Caki2 (cell line): ENCODE data around the gene MTG2. TPM values are rescaled to one million over a fixed set of nuclear protein-coding genes. Genes with fewer than 3 reads are reported as not detected.
A peak's percentile ranks its signal among the peaks of the same experiment; 100 is the strongest.

Experiments used
- DNase-seq: peaks from one replicate; pipeline ENCODE4 v3.0.0-alpha.2; 2015; ENCODE audit warnings: low read depth
- in situ Hi-C: cut with HindIII; loops from 2 replicates; pipeline ENCODE4 v1.10.0; 2016; ENCODE audit warnings: low sequenced_read_pairs, low pct_unique_long_range_greater_than_20kb, mixed read lengths
- total RNA-seq: library from RNA; depleted of rRNA; stranded (reverse); fragments of >200 nt; shearing (Covaris generic); gene quantifications from 2 replicates; pipeline ENCODE4 v1.2.3, GENCODE V29; 2014; ENCODE audit warnings: low replicate concordance; rRNA removed

MTG2 gene, protein sequence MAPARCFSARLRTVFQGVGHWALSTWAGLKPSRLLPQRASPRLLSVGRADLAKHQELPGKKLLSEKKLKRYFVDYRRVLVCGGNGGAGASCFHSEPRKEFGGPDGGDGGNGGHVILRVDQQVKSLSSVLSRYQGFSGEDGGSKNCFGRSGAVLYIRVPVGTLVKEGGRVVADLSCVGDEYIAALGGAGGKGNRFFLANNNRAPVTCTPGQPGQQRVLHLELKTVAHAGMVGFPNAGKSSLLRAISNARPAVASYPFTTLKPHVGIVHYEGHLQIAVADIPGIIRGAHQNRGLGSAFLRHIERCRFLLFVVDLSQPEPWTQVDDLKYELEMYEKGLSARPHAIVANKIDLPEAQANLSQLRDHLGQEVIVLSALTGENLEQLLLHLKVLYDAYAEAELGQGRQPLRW
- 21.8 and 31.6 TPM in 2 replicates for total RNA-seq

DNA sequence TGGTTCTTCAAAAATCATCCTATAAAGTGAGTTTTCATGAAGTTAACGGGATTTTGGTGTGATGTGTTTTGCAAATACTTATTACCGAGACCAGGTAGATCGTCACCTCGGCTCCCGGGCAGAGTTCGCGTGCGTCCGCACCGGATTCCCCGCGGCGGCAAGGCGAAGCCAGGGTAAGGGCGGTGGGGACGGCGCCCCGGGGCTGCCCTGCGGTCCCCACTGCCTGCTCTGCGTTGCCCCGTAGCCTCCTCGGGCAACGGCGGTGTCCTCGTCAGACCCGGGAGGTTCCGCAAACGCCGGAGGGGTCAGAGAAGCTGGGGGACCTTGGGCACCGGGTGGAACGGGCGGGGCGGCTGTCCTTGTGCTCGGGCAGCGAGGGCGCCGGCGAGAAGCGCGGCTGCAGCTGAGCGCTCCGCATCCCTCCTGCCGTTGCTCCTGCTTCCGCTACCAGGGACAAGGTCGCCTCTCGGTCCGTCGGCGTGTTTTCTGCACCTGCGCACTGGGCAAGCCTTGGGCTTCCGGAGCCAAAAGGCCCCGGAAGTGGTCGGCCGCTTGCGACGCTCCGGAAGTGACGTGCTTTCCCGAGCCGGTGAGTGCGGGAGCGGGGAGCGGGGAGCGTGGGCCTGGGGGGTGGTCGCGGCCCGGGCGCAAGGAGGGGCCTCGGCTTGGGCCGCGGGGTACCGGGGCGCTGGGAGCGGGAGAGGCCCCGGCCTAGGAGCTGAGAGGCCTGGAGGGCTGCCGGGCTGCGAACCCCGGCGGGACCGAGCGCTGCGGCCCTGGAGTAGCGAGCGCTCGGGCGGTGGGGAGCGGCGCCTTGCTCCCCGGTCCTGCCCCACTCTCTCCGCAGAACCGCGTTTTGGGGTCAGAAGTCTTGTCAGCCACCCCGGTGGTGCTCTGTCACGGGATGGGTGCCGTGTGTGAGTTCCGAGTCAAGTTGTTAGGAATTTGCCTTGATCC is at the start of gene MTG2:
MTG2 (plus strand) TSS at position 560 of the 957 bp plus-strand sequence. CDS start 10,393 bp downstream, outside the sequence.
- in situ Hi-C loops: no loop called here
- peak; percentile 90 for DNase-seq

DNA sequence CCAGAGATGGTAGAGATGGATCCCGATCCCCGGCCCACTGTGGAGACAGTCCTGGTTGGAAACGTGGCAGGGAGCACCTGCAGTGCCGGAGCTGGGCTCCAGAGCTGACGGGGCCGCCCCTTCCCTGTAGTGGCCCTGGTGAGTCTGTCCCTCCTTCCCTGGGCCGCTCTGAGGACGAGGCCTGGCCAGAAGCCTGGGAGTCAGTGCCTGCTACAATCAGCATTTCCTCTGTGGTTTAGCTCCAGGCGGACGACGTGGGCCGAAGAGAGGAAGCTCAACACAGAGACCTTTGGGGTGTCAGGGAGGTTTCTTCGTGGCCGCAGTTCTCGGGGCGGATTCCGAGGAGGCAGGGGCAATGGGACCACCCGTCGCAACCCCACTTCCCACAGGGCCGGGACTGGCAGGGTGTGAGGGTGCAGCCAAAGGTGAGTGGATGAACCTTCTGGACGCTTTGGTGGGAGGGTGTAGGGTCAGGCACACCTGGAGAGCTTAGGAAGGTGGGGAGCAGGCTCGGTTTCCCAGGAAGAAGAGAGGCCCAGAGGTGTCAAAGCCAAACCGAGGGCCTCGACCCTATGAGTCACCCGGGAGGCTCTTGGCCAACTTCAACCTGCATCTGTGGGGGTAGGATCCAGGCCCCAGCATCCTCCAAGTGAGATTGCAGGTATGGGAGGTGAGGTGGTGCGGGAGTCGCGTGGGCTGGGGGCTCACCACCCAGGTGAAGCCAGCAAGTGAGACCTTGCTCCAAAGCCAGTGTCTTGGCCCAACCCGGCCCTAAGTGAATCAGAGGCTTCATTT is 49.6 kb upstream of the MTG2 start:
- no peak for DNase-seq
- in situ Hi-C loops: no loop called here

DNA sequence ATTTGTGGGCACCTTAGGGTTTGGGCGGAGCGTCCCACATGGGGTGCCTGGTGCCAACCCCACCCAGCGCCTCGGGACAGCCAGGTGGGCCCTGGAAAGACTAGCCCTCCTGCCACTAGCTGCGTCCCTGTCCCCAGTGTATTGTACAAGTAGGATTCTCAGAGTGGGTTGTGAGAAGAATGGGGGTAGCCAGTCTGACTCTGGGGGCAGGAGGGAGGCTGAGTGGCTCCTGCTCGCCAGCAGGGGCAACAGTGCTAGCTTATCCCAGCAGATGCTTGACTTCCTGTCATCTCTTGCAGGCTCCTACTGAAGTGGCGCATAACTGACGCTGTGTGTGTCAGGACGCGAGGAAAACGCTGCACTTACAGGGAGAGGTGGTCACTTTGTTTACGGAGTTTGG is 49.0 kb upstream of the MTG2 start:
- DNase-seq: no peak
- in situ Hi-C loops: no loop called here

DNA sequence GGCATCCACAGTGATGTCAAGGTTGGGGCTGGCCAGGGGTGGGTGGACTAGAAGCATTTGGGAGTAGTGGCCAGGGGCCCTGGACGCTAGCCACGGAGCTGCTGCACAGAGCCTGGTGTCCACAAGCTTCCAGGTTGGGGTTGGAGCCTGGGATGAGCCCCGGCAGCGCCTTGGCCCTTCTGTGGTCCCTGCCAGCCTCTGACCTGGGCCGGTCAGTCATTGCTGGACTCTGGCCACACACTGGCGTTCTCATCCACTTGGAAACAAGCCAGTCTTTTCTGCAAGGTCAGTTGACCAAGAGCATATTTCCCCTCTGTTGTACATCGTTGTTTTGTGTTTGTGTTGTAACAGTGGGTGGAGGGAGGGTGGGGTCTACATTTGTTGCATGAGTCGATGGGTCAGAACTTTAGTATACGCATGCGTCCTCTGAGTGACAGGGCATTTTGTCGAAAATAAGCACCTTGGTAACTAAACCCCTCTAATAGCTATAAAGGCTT is 48.0 kb upstream of the MTG2 start:
- in situ Hi-C loops: no loop called here
- no peak for DNase-seq

DNA sequence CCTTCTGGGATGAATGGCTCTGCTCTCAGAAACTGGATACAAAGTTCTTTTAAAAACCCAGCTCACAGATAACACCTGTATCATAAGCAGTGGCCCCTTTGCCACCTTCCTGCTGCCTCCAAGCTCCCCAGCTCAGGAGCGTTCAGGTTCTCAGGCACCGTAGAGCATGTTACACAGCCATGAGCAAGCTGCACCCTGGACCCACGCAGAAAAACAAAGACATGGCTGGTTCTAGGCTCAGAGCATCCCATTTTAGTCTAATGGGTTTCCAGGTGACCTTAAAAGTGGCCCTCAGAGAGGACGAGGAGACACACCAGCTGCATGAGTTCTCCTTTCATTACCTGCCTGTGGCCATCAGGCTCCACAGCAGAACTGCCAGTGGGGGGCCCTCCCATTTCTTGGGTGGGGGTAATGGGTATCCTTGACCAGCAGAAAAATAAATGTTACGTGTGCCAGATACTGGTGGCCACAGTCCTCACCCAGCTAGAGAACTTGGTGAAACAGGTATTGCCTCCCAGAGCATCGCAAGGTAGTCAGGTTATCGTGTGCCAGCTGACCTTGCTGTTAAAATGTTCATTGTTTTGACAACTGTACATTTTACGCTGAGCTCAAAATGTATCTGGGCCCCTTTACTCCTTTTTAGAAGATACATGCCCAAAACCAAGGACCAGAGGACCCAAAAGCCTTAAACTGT is 47.1 kb upstream of the MTG2 start:
- no peak for DNase-seq
- in situ Hi-C loops: no loop called here

DNA sequence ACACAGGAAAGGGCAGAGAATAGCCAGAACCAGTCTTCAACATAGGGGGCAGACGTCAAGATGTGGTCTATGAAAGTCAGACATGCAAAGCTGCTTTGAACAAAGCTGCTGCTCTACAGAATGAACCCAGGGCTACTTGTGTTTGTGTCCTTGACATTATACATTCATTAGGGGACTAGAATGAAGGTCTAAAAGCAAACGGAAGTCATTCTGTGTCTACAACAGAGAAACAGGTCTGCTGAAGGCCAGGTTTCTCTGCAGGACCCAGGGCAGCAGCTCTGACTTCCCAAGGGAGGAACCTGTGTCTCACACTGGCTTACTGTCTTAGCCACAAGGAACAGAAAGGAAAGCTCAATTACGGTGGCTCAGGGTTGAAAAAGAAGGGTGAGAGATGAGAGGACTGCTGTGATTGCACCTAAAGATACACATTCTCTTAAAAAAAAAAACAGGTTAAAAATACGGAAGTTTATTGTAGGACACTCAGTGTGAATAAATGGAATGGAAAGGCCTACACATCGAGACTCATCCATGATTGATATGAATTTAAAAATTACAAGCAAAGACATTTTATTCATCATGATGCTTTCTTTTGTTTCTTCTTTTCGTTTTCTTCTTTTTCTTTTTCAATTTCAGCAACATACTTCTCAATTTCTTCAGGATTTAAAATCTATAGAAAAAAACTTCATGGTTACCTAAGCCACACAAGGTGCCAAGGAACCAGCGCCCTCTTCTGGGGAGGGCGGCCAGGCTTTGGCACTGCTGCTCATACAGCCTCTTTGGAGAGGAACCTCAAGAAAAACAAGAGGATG is 46.3 kb upstream of the MTG2 start:
- peak; percentile 69 for DNase-seq
- in situ Hi-C loops: no loop called here

DNA sequence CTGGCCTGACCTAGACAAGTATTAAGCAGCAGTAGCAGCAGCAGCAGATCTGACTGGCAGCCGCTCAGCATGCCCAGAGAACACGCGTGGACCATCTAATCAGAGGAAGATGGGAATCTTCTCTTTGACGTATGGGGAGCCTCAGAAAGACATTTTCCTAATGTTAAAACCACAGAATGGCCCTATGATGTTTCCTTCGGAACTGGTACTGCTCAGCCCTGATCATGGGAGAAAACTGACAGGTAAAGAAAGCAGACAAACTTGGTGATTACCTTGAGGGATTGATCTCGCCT is 45.8 kb upstream of the MTG2 start:
- in situ Hi-C loops: no loop called here

DNA sequence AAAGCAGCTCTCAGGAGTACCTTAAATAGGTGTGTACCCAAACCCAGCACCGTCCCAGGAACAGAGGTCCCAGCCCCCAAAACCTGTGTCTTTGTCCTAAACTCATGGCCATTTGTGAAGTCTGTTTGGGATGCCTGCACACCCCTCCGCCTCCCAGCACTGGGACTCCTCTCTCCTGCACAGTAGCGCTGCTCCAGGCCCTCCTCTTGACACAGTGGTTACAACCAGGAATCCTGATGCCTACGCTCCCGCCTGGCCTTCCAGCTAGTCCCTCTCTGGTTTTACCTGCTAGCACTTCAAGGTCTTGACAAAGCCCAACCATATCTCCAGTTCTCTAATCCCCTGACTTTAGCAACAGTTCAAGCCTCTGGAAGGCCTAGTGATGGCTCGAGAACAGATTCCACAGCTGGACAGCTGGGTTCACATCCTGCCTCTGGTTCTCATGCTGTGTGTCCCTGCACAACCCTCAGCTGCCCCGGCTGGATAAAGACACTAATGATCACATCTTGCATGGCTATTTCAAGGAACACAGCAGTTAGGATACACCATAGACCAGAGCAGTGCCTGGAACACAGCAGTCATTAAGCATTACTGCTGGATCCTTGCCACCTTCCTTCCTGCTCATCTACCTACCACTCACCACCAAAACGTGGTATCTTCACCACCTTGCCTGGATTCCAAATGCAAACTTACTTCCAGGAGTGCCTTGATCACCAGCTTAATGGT is 45.2 kb upstream of the MTG2 start:
- DNase-seq: no peak
- in situ Hi-C loops: no loop called here

More for the DNA sequence above, 45.8 kb upstream of the MTG2 start:
- no peak for DNase-seq

DNA sequence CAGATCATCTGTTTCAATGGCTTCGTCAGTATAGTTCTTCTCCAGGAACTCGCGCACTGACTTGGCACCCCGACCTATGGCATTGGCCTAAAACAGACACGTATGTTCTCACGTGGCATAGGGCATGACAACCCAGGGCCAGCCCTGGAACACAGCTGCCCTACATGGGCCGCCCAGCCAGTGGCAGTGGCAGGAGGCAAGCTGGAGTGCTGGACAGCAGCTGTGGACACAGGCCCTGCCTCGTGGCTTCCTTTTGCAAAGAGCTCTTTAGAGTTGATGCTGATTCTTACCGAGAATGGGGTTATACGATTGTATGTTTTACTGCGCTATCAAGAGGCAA is 44.7 kb upstream of the MTG2 start:
- DNase-seq: no peak
- in situ Hi-C loops: no loop called here

DNA sequence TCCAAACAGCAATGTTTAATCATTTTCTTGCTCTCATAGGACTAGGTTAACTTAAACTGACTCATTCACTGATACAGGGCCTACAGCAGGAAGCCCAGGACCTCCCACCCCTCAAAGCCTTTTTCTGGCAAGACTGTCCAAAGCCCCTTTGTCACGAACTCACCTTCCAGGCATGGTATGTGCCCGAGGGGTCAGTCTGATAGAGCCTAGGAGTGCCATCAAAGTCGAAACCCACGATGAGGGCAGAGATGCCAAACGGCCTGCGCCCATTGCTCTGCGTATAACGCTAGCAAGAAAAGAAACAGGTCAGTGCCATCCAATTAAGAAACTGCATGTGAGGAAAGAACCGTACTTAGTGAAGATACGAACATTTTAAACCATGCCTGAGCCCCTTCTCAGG is 43.9 kb upstream of the MTG2 start:
- in situ Hi-C loops: no loop called here
- no peak for DNase-seq

DNA sequence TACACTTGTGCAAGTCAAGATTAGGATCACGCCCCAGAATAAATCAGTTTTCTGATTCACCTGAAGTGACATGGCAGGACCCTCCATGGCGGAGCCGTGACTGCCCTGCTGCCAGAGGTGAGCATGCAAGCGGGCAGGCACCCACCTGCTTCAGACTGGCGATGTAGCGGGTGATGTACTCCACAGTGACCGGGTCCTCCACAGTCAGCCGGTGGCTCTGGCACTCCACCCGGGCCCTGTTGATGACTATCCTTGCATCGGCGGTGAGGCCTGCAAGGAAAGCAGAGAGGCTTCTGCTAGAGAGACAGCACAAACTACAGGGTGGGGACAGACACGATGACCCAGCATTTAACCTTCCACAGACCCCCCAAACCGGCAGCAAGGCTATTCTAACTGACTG is 43.2 kb upstream of the MTG2 start:
- DNase-seq: no peak
- in situ Hi-C loops: no loop called here

DNA sequence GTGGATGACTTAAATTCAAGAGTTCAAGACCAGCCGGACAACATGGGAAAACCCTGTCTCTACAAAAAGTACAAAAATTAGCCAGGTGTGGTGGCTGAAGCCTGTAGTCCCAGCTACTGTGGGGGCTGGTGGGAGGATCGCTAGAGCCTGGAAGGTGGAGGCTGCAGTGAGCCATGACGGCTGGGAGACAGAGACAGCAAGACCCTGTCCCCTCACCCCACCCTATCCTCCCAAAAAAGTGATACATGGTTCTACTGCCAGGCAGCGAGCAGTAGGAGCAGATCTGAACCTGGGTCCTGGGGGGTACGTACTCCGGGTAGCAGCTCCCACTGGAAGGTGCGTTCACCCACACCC is 41.8 kb upstream of the MTG2 start:
- DNase-seq: no peak
- in situ Hi-C loops: no loop called here

DNA sequence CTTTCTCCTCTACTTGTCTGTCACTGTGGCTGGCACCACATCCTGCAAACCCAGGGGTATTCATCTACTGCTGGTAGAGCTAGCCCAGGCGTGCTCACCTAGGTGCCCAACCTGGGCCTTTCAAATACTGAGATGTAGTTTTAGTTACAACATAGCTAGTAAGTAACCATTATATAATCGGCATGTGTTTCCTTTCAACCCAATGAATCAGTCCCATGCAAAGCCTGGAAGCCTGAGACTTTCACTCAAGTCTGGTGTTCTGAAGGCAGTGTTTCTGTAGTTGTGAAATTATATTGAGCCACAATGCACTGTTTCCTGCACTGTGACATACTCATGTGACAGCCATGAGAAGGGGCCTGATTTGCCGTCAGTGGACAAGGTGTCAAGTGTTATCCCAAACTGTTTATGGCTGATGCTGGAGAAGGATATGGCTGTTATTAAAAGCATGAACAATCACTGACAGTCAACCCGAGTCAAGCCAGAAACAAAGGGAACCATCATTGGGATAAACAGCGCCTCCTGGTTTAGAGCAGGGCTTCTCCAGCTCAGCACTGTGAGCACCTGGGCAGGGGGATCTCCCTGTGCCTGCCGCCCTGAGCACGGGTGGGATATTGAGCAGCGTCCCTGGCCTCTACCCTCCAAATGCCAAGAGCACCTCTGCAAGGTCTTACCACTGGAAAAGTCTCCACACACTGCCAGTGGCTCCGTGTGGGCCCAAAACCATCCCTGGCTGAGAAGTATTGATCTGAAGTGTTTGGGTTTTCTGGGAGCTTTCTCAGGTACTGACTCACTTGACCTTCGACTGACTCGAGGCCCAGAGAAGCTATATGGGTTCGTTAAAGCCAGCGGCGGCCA is 41.2 kb upstream of the MTG2 start:
- DNase-seq: no peak
- in situ Hi-C loops: no loop called here

DNA sequence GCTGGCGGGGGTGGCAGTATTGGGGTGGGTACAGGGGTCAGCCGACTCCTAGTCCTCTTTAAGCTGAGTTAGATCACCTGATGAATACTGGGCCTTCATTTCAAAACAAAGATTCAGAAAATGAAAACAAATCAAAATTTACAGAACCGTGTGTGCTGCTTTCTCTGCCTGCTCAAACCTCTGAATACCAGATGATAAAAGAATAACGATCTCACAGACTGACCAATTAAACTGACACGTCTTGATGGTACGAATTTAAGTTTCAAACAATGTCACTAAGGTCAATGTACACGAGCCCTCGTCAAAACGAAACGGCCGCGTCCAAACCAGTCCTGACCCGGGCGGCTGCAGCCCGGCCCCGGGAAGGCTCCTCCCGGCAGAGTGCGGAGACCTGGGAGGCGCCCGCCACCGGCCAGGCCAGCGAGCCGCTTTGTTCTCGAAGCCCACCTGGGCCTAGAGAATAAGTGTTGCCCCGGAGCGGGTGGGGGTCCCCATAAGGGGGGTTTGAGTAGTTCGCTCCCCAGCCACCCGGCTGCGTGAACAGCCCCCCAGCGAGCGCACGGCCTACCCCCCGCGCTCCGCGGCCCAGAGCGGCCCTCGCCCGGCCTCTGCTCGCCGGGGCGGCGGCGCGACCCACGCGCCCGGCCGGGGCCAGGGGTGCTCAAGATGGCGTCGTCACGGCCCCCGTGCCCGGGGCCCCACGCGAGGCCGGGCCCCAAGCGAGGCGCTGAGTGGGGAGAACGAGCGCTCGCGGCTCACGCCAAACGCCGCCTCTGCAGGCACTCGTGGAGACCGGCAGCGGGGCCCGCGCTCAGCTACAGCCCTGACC is 40.4 kb upstream of the MTG2 start:
- in situ Hi-C loops: no loop called here
- DNase-seq: no peak
